HepG2 (cell line): Measurements from ENCODE around the gene ATP13A3. TPM values are rescaled to one million over a fixed set of nuclear protein-coding genes. Genes with fewer than 3 reads are reported as not detected.

Experiments
- DDIT3 ChIP-seq: sonication (generic); formaldehyde crosslinking; IDR thresholded peaks from 2 replicates; pipeline ENCODE4 v1.4.0; 2020; ENCODE audit warnings: mild to moderate bottlenecking, missing genetic modification reagents
- FOXA3 ChIP-seq: IDR thresholded peaks from 2 replicates; pipeline ENCODE4 v1.6.1; 2016; ENCODE audit warnings: missing genetic modification reagents, missing compliant biosample characterization
- FOXC1 ChIP-seq: sonication (generic); formaldehyde crosslinking; IDR thresholded peaks from 2 replicates; pipeline ENCODE4 v1.8.0; 2022; ENCODE audit warnings: mild to moderate bottlenecking, missing genetic modification reagents, borderline replicate concordance
- FOXP4 ChIP-seq: sonication (generic); formaldehyde crosslinking; IDR thresholded peaks from 2 replicates; pipeline ENCODE4 v1.4.0; 2020; ENCODE audit warnings: missing genetic modification reagents
- HMG20A ChIP-seq: IDR thresholded peaks from 2 replicates; pipeline ENCODE4 v1.6.1; 2016; ENCODE audit warnings: borderline replicate concordance
- MZF1 ChIP-seq: sonication (generic); formaldehyde crosslinking; IDR thresholded peaks from 2 replicates; pipeline ENCODE4 v1.8.1; 2023; ENCODE audit warnings: mild to moderate bottlenecking, missing genetic modification reagents, borderline replicate concordance
- NR2C2 ChIP-seq: sonication (generic); formaldehyde crosslinking; IDR thresholded peaks from 2 replicates; pipeline ENCODE4 v1.4.0; 2020; ENCODE audit warnings: missing genetic modification reagents, mild to moderate bottlenecking, moderate library complexity, borderline replicate concordance
- NR3C1 ChIP-seq: sonication (generic); formaldehyde crosslinking; IDR thresholded peaks from 2 replicates; pipeline ENCODE4 v1.4.0; 2020; ENCODE audit warnings: missing genetic modification reagents
- RFXANK ChIP-seq: IDR thresholded peaks from 2 replicates; pipeline ENCODE4 v1.6.1; 2016
- SATB2 ChIP-seq: sonication (generic); formaldehyde crosslinking; IDR thresholded peaks from 2 replicates; pipeline ENCODE4 v1.5.0; 2020; ENCODE audit warnings: missing genetic modification reagents
- ZNF737 ChIP-seq: sonication (generic); formaldehyde crosslinking; IDR thresholded peaks from 2 replicates; pipeline ENCODE4 v1.5.0; 2020; ENCODE audit warnings: missing genetic modification reagents, mild to moderate bottlenecking, borderline replicate concordance
- ZNF792 ChIP-seq: IDR thresholded peaks from 2 replicates; pipeline ENCODE4 v1.6.1; 2016
- polyA plus RNA-seq, 8 experiments: library from polyadenylated mRNA; depleted of rRNA in 3 of 8; stranded (reverse) in 7 of 8; unstranded in 1 of 8; fragments of >200 nt; fragmentation: Illumina TruSeq in 4 of 8; extraction: Trizol in 4 of 8; gene quantifications; 2 replicates each; pipeline versions ENCODE4 v1.2.1 to v1.2.3, GENCODE V29; 2011 to 2016; ENCODE audit warnings: low read depth in 4 of 8, missing spikeins in 1 of 8, mixed read lengths in 1 of 8; ENCODE audit not compliant: insufficient read depth in 1 of 8
- total RNA-seq, 5 experiments: library from RNA; depleted of rRNA; stranded (reverse); fragments of >200 nt; fragmentation: Illumina TruSeq; extraction: Trizol; gene quantifications; 2 replicates each; pipeline ENCODE4 v1.2.3, GENCODE V29; 2016; ENCODE audit warnings: low read depth in 1 of 5
- TF ChIP-seq, protein P1 (sequence below), 2 experiments: sonication (generic) in 1 of 2; formaldehyde crosslinking in 1 of 2; IDR thresholded peaks; 2 replicates each; pipeline versions ENCODE4 v1.6.1 to v1.9.0; 2014 to 2022; ENCODE audit warnings: antibody characterized with exemption in 1 of 2, borderline replicate concordance in 1 of 2, inconsistent platforms in 1 of 2, low read depth in 1 of 2, missing genetic modification reagents in 1 of 2
- TF ChIP-seq, protein P2 (sequence below): sonication (generic); formaldehyde crosslinking; IDR thresholded peaks from 2 replicates; pipeline ENCODE4 v1.8.1; 2022; ENCODE audit warnings: low read depth, mild to moderate bottlenecking, missing genetic modification reagents
- TF ChIP-seq, protein P3 (sequence below): sonication (generic); formaldehyde crosslinking; IDR thresholded peaks from 2 replicates; pipeline ENCODE4 v1.8.1; 2023; ENCODE audit warnings: mild to moderate bottlenecking, missing genetic modification reagents
- TF ChIP-seq, protein P4 (sequence below): sonication (generic); formaldehyde crosslinking; IDR thresholded peaks from 2 replicates; pipeline ENCODE4 v1.4.0; 2020; ENCODE audit warnings: missing genetic modification reagents

The ATP13A3 gene
- total and polyA plus RNA-seq, 2 of the 13 experiments (the other 11 are each of a cell fraction or from before 2014, with no cell fraction given): 44.9 to 80.8 TPM

DNA sequence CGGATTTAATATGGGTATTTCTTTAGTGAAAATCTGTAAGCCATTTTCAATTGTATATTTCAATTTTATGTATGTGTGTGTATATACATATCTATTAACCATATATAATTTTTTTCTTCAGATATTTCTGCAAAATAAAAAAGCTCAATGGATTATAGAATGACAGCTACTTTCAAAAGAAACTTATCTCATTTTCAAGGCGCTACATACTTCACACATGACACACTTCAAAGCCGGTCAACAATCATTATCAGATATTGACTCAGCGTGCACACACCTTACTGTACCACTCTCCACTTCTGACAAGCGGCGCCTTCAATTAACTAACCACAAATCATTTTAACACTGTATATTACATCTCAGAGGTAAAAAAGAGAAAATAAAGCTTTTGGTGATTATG, 39.6 kb downstream of the ATP13A3 start (continued):
- TF ChIP-seq FOXP4 (CRISPR knock-in tag) (peak; percentile 52), FOXC1 (CRISPR knock-in tag) (no peak), ZNF792 (CRISPR knock-in tag) (0 out of 2 replicates have a peak, but pooled peaks have one; percentile 8), SATB2 (no peak), RFXANK (CRISPR knock-in tag) (no peak), FOXA3 (CRISPR knock-in tag) (peak; percentile 46; the same call in 1 of the 2 replicates), NR3C1 (CRISPR knock-in tag) (no peak), ZNF737 (CRISPR knock-in tag) (no peak), DDIT3 (CRISPR knock-in tag) (0 out of 2 replicates have a peak, but pooled peaks have one; percentile 5), HMG20A (peak; percentile 16; the same call in 1 of the 2 replicates), MZF1 (CRISPR knock-in tag) (no peak), NR2C2 (peak; percentile 2; the same call in 1 of the 2 replicates)
- TF ChIP-seq, protein P1, sequence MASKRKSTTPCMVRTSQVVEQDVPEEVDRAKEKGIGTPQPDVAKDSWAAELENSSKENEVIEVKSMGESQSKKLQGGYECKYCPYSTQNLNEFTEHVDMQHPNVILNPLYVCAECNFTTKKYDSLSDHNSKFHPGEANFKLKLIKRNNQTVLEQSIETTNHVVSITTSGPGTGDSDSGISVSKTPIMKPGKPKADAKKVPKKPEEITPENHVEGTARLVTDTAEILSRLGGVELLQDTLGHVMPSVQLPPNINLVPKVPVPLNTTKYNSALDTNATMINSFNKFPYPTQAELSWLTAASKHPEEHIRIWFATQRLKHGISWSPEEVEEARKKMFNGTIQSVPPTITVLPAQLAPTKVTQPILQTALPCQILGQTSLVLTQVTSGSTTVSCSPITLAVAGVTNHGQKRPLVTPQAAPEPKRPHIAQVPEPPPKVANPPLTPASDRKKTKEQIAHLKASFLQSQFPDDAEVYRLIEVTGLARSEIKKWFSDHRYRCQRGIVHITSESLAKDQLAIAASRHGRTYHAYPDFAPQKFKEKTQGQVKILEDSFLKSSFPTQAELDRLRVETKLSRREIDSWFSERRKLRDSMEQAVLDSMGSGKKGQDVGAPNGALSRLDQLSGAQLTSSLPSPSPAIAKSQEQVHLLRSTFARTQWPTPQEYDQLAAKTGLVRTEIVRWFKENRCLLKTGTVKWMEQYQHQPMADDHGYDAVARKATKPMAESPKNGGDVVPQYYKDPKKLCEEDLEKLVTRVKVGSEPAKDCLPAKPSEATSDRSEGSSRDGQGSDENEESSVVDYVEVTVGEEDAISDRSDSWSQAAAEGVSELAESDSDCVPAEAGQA (IDR thresholded peaks at IDR 0.05; ENCODE audit: low read depth): no peak
- TF ChIP-seq, protein P1 (CRISPR knock-in tag; IDR thresholded peaks at IDR 0.05; ENCODE audit: borderline replicate concordance): 0 out of 2 replicates have a peak, but pooled peaks have one; percentile 68
- TF ChIP-seq, protein P2, sequence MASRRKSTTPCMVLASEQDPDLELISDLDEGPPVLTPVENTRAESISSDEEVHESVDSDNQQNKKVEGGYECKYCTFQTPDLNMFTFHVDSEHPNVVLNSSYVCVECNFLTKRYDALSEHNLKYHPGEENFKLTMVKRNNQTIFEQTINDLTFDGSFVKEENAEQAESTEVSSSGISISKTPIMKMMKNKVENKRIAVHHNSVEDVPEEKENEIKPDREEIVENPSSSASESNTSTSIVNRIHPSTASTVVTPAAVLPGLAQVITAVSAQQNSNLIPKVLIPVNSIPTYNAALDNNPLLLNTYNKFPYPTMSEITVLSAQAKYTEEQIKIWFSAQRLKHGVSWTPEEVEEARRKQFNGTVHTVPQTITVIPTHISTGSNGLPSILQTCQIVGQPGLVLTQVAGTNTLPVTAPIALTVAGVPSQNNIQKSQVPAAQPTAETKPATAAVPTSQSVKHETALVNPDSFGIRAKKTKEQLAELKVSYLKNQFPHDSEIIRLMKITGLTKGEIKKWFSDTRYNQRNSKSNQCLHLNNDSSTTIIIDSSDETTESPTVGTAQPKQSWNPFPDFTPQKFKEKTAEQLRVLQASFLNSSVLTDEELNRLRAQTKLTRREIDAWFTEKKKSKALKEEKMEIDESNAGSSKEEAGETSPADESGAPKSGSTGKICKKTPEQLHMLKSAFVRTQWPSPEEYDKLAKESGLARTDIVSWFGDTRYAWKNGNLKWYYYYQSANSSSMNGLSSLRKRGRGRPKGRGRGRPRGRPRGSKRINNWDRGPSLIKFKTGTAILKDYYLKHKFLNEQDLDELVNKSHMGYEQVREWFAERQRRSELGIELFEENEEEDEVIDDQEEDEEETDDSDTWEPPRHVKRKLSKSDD (CRISPR knock-in tag): no peak
- TF ChIP-seq, protein P3, sequence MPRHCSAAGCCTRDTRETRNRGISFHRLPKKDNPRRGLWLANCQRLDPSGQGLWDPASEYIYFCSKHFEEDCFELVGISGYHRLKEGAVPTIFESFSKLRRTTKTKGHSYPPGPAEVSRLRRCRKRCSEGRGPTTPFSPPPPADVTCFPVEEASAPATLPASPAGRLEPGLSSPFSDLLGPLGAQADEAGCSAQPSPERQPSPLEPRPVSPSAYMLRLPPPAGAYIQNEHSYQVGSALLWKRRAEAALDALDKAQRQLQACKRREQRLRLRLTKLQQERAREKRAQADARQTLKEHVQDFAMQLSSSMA (CRISPR knock-in tag): no peak
- TF ChIP-seq, protein P4, sequence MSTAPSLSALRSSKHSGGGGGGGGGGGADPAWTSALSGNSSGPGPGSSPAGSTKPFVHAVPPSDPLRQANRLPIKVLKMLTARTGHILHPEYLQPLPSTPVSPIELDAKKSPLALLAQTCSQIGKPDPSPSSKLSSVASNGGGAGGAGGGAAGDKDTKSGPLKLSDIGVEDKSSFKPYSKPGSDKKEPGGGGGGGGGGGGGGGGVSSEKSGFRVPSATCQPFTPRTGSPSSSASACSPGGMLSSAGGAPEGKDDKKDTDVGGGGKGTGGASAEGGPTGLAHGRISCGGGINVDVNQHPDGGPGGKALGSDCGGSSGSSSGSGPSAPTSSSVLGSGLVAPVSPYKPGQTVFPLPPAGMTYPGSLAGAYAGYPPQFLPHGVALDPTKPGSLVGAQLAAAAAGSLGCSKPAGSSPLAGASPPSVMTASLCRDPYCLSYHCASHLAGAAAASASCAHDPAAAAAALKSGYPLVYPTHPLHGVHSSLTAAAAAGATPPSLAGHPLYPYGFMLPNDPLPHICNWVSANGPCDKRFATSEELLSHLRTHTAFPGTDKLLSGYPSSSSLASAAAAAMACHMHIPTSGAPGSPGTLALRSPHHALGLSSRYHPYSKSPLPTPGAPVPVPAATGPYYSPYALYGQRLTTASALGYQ (CRISPR knock-in tag): no peak; the same call in 1 of the 2 replicates
